Measurements from ENCODE around the gene AQP12A. TPM values are rescaled to one million over a fixed set of nuclear protein-coding genes. Genes with fewer than 3 reads are reported as not detected.

The AQP12A gene
- polyA plus RNA-seq, 1 of the 3 experiments (the other 2 are of a cell fraction), result not detected

- 81% methylated on average over 10 of the region's 17 CpGs for WGBS (ENCODE audit: low lambda C conversion rate)
- Histone ChIP-seq H3K27me3 (ENCODE audit: insufficient read depth) (no peaks in the 10 kb centered on the region), H3K36me3 (replicated peaks in 1 of 2; ENCODE audit: control insufficient read depth in 1 of 2, insufficient read depth in 2 of 2, low read length in 1 of 2) (no peaks in the 10 kb centered on the region), H2AFZ (ENCODE audit: low read depth) (no peak overlapping the region), H3F3A (replicated peaks; ENCODE audit: insufficient read depth) (no peaks in the 10 kb centered on the region), H3K79me2 (ENCODE audit: insufficient read depth) (no peaks in the 10 kb centered on the region), H3K27ac (ENCODE audit: low read depth in 2 of 2, low read length in 1 of 2) (no peak overlapping the region), H3K9me2 (no peaks in the 10 kb centered on the region), H3K4me1 (ENCODE audit: control insufficient read depth in 1 of 2, insufficient read depth in 2 of 2, low read depth in 1 of 2, low read length in 1 of 2) (peaks cover 0 to 47% of the 10 kb centered on the region in 2 experiments; a peak in 1 of 4 replicates), H3K4me3 (ENCODE audit: low read depth in 2 of 2, low read length in 1 of 2) (no peak overlapping the region), H3K9ac (no peak overlapping the region), H3K4me2 (no peak overlapping the region), H4K20me1 (ENCODE audit: insufficient read depth) (no peaks in the 10 kb centered on the region), H3K9me3 (no peaks in the 10 kb centered on the region)
- TF ChIP-seq NFIC (IDR thresholded peaks at IDR 0.05; ENCODE audit: borderline replicate concordance), result no peak
- TF ChIP-seq, protein P1, sequence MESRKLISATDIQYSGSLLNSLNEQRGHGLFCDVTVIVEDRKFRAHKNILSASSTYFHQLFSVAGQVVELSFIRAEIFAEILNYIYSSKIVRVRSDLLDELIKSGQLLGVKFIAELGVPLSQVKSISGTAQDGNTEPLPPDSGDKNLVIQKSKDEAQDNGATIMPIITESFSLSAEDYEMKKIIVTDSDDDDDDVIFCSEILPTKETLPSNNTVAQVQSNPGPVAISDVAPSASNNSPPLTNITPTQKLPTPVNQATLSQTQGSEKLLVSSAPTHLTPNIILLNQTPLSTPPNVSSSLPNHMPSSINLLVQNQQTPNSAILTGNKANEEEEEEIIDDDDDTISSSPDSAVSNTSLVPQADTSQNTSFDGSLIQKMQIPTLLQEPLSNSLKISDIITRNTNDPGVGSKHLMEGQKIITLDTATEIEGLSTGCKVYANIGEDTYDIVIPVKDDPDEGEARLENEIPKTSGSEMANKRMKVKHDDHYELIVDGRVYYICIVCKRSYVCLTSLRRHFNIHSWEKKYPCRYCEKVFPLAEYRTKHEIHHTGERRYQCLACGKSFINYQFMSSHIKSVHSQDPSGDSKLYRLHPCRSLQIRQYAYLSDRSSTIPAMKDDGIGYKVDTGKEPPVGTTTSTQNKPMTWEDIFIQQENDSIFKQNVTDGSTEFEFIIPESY (IDR thresholded peaks at IDR 0.05; ENCODE audit: borderline replicate concordance, low read depth), result no peak
- TF ChIP-seq FOXJ3 (CRISPR knock-in tag; IDR thresholded peaks at IDR 0.05), result no peak
- TF ChIP-seq EP300 (IDR thresholded peaks at IDR 0.05; ENCODE audit: borderline replicate concordance in 1 of 2, low read depth in 1 of 2, low read length in 1 of 2), result no peak
- TF ChIP-seq MEF2A (IDR thresholded peaks at IDR 0.05; ENCODE audit: borderline replicate concordance, low read depth), result no peak
- no peak for TF ChIP-seq PBX3 (IDR thresholded peaks at IDR 0.05)
- TF ChIP-seq NRF1 (IDR thresholded peaks at IDR 0.05; ENCODE audit: low read depth, low read length), result no peak
- TF ChIP-seq USF1 (IDR thresholded peaks at IDR 0.05; ENCODE audit: borderline replicate concordance, low read depth), result no peak
- TF ChIP-seq ELF1 (IDR thresholded peaks at IDR 0.05), result no peak
- no peak for TF ChIP-seq REST (IDR thresholded peaks at IDR 0.05; ENCODE audit: low read depth, low read length)
- ChIA-PET POLR2A (no interaction called here), CTCF (no interaction called here)
- no peak for DNase-seq
Measured at GRCh38 chr2:240734756-240735155, 43.1 kb downstream of the AQP12A start.

All from SK-N-SH (cell line).